Progenitor cell of endocrine pancreas (in vitro differentiated cells): ENCODE results near the gene PHF21A. TPM values are rescaled to one million over a fixed set of nuclear protein-coding genes. Genes with fewer than 3 reads are reported as not detected.
"Not testable (repeated sequence)": the region's sequence is repeated elsewhere in the genome, so short reads cannot be mapped to it uniquely, and the experiment has no call there.

ENCODE experiments used
- DNase-seq: peaks from one replicate; pipeline ENCODE4 v3.0.0; 2021; ENCODE audit warnings: low spot score; ENCODE audit not compliant: unreplicated experiment
- H3K27ac Mint-ChIP-seq: 2 replicates; pipeline ENCODE4 v1.8.0; 2021; ENCODE audit warnings: mild to moderate bottlenecking, moderate library complexity, mixed read lengths
- H3K27me3 Mint-ChIP-seq: 2 replicates; pipeline ENCODE4 v1.8.0; 2021; ENCODE audit warnings: mixed read lengths
- H3K36me3 Mint-ChIP-seq: 2 replicates; pipeline ENCODE4 v1.8.0; 2022; ENCODE audit warnings: mixed read lengths; ENCODE audit not compliant: insufficient read depth
- H3K4me1 Mint-ChIP-seq: 2 replicates; pipeline ENCODE4 v1.8.0; 2021; ENCODE audit warnings: low read depth, mixed read lengths
- H3K4me3 Mint-ChIP-seq: 2 replicates; pipeline ENCODE4 v1.8.0; 2021; ENCODE audit warnings: low read depth, mild to moderate bottlenecking, moderate library complexity, mixed read lengths
- H3K9me3 Mint-ChIP-seq: 2 replicates; pipeline ENCODE4 v1.8.0; 2021; ENCODE audit warnings: low read depth, mixed read lengths
- CTCF ChIP-seq: fragments of 200-600 bp; sonication (generic); IDR thresholded peaks from one replicate; pipeline ENCODE4 v1.5.0; 2021; ENCODE audit warnings: antibody characterized with exemption, mild to moderate bottlenecking; ENCODE audit not compliant: unreplicated experiment
- total RNA-seq: library from RNA; stranded (reverse); gene quantifications from 2 replicates; pipeline ENCODE4 v1.2.1, GENCODE V29; 2021

Gene PHF21A
- total RNA-seq, 1 donor from 2014 or later, result 70.1 TPM

DNA sequence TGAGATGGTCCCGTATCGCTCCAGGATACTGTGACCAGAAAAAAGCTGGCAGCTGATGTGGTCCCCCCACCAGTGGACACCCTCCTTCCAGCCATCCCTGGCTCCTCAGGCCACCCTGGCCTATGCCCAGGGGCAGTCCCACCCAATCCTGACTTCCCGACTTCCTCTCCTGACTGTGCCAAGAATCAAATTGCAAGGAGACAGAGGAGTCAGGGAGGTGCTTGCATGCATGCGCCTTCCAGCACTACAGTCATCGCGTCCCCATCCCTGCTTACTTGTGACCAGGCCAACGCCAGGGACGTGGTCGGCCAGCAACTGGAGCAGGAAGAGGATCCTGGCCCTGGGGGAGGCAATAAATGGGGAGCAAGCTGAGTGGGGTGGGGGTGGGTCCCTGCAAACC is 210.6 kb downstream of the PHF21A start:
- no peak for DNase-seq
- TF ChIP-seq CTCF, result no peak
- H3K36me3 Mint-ChIP-seq, result no peaks in the 10 kb centered on the region
- no peak overlapping the region for H3K27ac Mint-ChIP-seq
- no peaks in the 10 kb centered on the region for H3K27me3 Mint-ChIP-seq
- H3K4me3 Mint-ChIP-seq, result no peak overlapping the region
- H3K9me3 Mint-ChIP-seq, result no peaks in the 10 kb centered on the region
- no peaks in the 10 kb centered on the region for H3K4me1 Mint-ChIP-seq

DNA sequence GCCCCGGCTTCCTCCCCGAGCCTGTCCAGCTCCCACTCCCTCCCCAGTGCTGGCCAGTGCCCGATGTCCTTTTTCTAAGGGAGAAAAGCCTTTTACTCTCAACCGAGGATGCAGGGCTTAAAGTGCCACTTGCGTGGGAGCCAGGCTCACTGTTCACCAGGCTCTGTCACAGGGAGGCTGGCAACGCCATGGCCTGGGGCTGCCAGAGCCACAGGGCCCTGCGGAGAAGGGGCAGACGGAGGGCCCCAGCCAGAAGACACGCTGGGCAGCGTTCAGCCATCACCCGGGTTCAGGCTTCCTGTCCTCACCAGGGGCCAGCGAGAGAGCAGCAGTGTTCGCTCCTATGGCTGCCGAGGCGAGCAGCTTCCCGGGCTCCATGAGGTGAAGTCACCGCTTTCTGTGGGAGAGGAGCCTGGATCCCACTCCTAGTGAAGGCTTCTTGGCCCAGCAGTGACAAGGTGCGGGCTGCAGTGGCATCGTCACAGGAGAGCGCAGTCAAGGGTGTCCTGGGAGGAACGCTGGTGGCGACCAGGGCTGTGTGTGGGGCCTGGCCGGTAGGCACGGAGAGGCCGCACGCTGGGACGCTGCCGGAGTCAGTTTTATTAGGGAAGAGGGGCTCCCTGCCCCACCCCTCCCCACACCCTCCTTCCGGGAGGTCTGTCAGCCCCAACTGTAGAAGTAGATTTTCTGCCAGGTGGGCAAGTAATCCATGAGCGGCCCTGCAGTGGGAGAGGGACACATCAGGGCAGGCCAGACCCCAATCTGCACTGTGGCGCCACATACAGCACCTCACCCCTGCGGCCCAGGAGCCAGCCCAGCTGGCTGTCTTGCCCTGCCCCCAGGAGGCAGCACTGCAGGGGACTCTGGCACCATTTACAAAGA is 211.4 kb downstream of the PHF21A start:
- H3K4me1 Mint-ChIP-seq, result no peaks in the 10 kb centered on the region
- H3K27ac Mint-ChIP-seq, result no peak overlapping the region
- H3K9me3 Mint-ChIP-seq, result no peaks in the 10 kb centered on the region
- no peak overlapping the region for H3K4me3 Mint-ChIP-seq
- peaks cover 2% of the 10 kb centered on the region for H3K36me3 Mint-ChIP-seq
- TF ChIP-seq CTCF, result no peak
- DNase-seq, result no peak
- H3K27me3 Mint-ChIP-seq, result no peaks in the 10 kb centered on the region

- no peaks in the 10 kb centered on the region for H3K27me3 Mint-ChIP-seq
- H3K27ac Mint-ChIP-seq, result no peak overlapping the region
- no peak for DNase-seq
- H3K4me1 Mint-ChIP-seq, result no peaks in the 10 kb centered on the region
- H3K9me3 Mint-ChIP-seq, result no peaks in the 10 kb centered on the region
- H3K36me3 Mint-ChIP-seq, result peaks cover 5% of the 10 kb centered on the region
- TF ChIP-seq CTCF, result no peak
- H3K4me3 Mint-ChIP-seq, result no peak overlapping the region
Measured at GRCh38 chr11:45907911-45908370, 213.3 kb downstream of the PHF21A start.

GRCh38 chr11:45906965-45907611 is 214.2 kb downstream of the PHF21A start, which contains the start of gene FREY1:
TSS of gene FREY1 (minus strand) at chr11:45907271. CDS start at chr11:45907245, 26 bp downstream.
- no peaks in the 10 kb centered on the region for H3K4me1 Mint-ChIP-seq
- no peaks in the 10 kb centered on the region for H3K27me3 Mint-ChIP-seq
- TF ChIP-seq CTCF, result no peak
- no peak within 1 kb of the TSS for H3K27ac Mint-ChIP-seq
- no peak within 1 kb of the TSS for H3K4me3 Mint-ChIP-seq
- H3K9me3 Mint-ChIP-seq, result no peaks in the 10 kb centered on the region
- DNase-seq, result no peak
- H3K36me3 Mint-ChIP-seq, result peaks cover 5% of the 10 kb centered on the region

GRCh38 chr11:45906096-45906682 is 215.1 kb downstream of the PHF21A start:
- Mint-ChIP-seq H3K4me3 (no peak overlapping the region), H3K36me3 (peaks cover 5% of the 10 kb centered on the region), H3K4me1 (no peaks in the 10 kb centered on the region), H3K27me3 (no peaks in the 10 kb centered on the region), H3K9me3 (no peaks in the 10 kb centered on the region), H3K27ac (no peak overlapping the region)
- no peak for TF ChIP-seq CTCF
- no peak for DNase-seq

GRCh38 chr11:45905576-45905975 is 215.7 kb downstream of the PHF21A start:
- H3K27me3 Mint-ChIP-seq, H3K4me3 Mint-ChIP-seq, DNase-seq, H3K4me1 Mint-ChIP-seq, H3K36me3 Mint-ChIP-seq, H3K9me3 Mint-ChIP-seq, H3K27ac Mint-ChIP-seq: not testable (repeated sequence)
